ENCODE results near the gene TFCP2.
A peak's percentile ranks its signal among the peaks of the same experiment; 100 is the strongest.

Gene TFCP2

GRCh38 chr12:51087818-51088217 is 85.1 kb downstream of the TFCP2 start:
- no peak for DNase-seq (ENCODE audit: low read depth)
- no peak overlapping the region for H3K4me3 ChIP-seq (ENCODE audit: control insufficient read depth, low read depth, low read length)
- no peak for TF ChIP-seq CTCF (conservative IDR thresholded peaks at IDR 0.05; ENCODE audit: control insufficient read depth, insufficient read depth, low read depth, low read length)

- no peak overlapping the region for H3K4me3 ChIP-seq (ENCODE audit: control insufficient read depth, low read depth, low read length)
- DNase-seq (ENCODE audit: low read depth) = no peak
- no peak for TF ChIP-seq CTCF (conservative IDR thresholded peaks at IDR 0.05; ENCODE audit: control insufficient read depth, insufficient read depth, low read depth, low read length)
These were observed 86.0 kb downstream of the TFCP2 start for GRCh38 chr12:51086933-51087332.

GRCh38 chr12:51085757-51086156 is 87.2 kb downstream of the TFCP2 start:
- TF ChIP-seq CTCF (conservative IDR thresholded peaks at IDR 0.05; ENCODE audit: control insufficient read depth, insufficient read depth, low read depth, low read length) = no peak
- H3K4me3 ChIP-seq (ENCODE audit: control insufficient read depth, low read depth, low read length) = no peak overlapping the region
- DNase-seq (ENCODE audit: low read depth) = no peak

GRCh38 chr12:51083126-51083833 is 89.7 kb downstream of the TFCP2 start, which contains the start of gene CSRNP2:
Gene CSRNP2 (minus strand): TSS chr12:51083596. CDS start chr12:51076561, 7,035 bp downstream.
- no peak for TF ChIP-seq CTCF (conservative IDR thresholded peaks at IDR 0.05; ENCODE audit: control insufficient read depth, insufficient read depth, low read depth, low read length)
- peak; percentile 91 for DNase-seq (ENCODE audit: low read depth)
- H3K4me3 ChIP-seq (ENCODE audit: control insufficient read depth, low read depth, low read length) = peak within 1 kb of the TSS; percentile 73

GRCh38 chr12:51082561-51083125 is 90.3 kb downstream of the TFCP2 start:
- TF ChIP-seq CTCF (conservative IDR thresholded peaks at IDR 0.05; ENCODE audit: control insufficient read depth, insufficient read depth, low read depth, low read length) = no peak
- peak overlapping the region; percentile 73 for H3K4me3 ChIP-seq (ENCODE audit: control insufficient read depth, low read depth, low read length)
- peak; percentile 51 for DNase-seq (ENCODE audit: low read depth)

- no peak for DNase-seq (ENCODE audit: low read depth)
- H3K4me3 ChIP-seq (ENCODE audit: control insufficient read depth, low read depth, low read length) = no peak overlapping the region
- no peak for TF ChIP-seq CTCF (conservative IDR thresholded peaks at IDR 0.05; ENCODE audit: control insufficient read depth, insufficient read depth, low read depth, low read length)
These were observed 91.5 kb downstream of the TFCP2 start for GRCh38 chr12:51081421-51081820.
